HepG2 (cell line): Measurements from ENCODE around the gene DNMT3A.

Experiments
- DNMT1 ChIP-seq: sonication (generic); formaldehyde crosslinking; IDR thresholded peaks from 2 replicates; pipeline ENCODE4 v1.5.1; 2020; ENCODE audit warnings: mild to moderate bottlenecking, missing genetic modification reagents
- IRF2 ChIP-seq: IDR thresholded peaks from 2 replicates; pipeline ENCODE4 v1.6.1; 2018; ENCODE audit warnings: missing genetic modification reagents, missing compliant biosample characterization
- MED1 ChIP-seq: sonication (generic); formaldehyde crosslinking; IDR thresholded peaks from 2 replicates; pipeline ENCODE4 v1.4.0; 2020; ENCODE audit warnings: missing genetic modification reagents
- POLR2AphosphoS5 ChIP-seq: IDR thresholded peaks from 2 replicates; pipeline ENCODE4 v1.6.1; 2012; ENCODE audit warnings: low read depth, low read length

DNA sequence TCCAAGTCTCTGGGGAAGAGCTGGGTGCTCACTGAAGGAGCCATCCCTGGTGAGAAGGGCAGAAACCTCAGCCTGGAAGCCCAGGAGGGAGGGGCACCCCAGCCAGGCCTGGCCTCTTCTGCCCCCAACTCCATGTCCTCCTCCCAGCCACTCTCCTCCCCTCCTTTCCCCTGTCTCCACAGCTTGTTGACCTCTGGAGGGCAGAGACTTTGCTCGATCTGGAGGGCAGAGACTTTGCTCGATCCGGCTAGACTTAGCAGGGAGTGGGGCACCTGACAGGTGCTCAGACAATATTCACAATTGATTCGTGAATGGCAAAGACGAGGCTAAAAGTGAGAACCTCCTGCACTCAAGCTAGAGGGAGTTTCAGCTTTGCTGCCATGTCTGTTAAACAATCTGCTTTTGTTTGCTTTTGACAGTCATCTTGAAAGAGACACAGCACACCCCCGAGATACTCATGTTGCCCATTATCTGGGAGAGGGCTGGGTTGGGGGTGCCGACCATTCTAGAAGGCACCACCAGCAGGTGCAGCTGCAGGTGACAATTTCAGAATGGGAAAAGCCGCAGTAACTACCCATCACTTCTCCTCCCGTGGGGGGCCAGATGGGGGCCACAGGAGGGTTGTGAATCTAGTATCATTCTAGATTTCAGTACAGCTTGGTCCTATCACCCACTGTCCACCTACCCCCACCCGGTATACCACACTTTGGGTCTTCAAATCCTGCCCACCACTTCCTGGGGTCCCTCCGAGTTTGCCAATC, 54.8 kb downstream of the DNMT3A start:
- TF ChIP-seq IRF2 (CRISPR knock-in tag) (no peak), DNMT1 (CRISPR knock-in tag) (no peak), POLR2AphosphoS5 (no peak), MED1 (CRISPR knock-in tag) (no peak)
